ENCODE data around the gene KCNMA1.

KCNMA1 gene

GRCh38 chr10:77678146-77678545 is 40.5 kb upstream of the KCNMA1 start:
- Histone ChIP-seq H3K27ac (ENCODE audit: insufficient read depth, low read depth, low read length, poor library complexity, severe bottlenecking) (no peak overlapping the region), H3K36me3 (ENCODE audit: control insufficient read depth, insufficient read depth, low read length) (no peaks in the 10 kb centered on the region), H3K4me1 (ENCODE audit: control insufficient read depth, insufficient read depth, low read length) (no peaks in the 10 kb centered on the region), H3K4me3 (ENCODE audit: insufficient read depth, low read depth, low read length) (no peak overlapping the region), H3K9me3 (ENCODE audit: control insufficient read depth, low read length) (no peaks in the 10 kb centered on the region), H3K27me3 (ENCODE audit: control insufficient read depth, insufficient read depth, low read length, poor library complexity, severe bottlenecking) (no peaks in the 10 kb centered on the region)
- WGBS, 2 experiments: 87 to 88% methylated on average over 3 of the region's 3 CpGs

GRCh38 chr10:77675347-77675746 is 37.7 kb upstream of the KCNMA1 start:
- WGBS, 2 experiments: 92% methylated on average over 4 of the region's 4 CpGs
- H3K27me3 ChIP-seq (ENCODE audit: control insufficient read depth, insufficient read depth, low read length, poor library complexity, severe bottlenecking): no peaks in the 10 kb centered on the region
- no peaks in the 10 kb centered on the region for H3K36me3 ChIP-seq (ENCODE audit: control insufficient read depth, insufficient read depth, low read length)
- no peak overlapping the region for H3K4me3 ChIP-seq (ENCODE audit: insufficient read depth, low read depth, low read length)
- no peaks in the 10 kb centered on the region for H3K4me1 ChIP-seq (ENCODE audit: control insufficient read depth, insufficient read depth, low read length)
- no peaks in the 10 kb centered on the region for H3K9me3 ChIP-seq (ENCODE audit: control insufficient read depth, low read length)
- no peak overlapping the region for H3K27ac ChIP-seq (ENCODE audit: insufficient read depth, low read depth, low read length, poor library complexity, severe bottlenecking)

GRCh38 chr10:77673515-77674140 is 36.0 kb upstream of the KCNMA1 start:
- H3K27me3 ChIP-seq (ENCODE audit: control insufficient read depth, insufficient read depth, low read length, poor library complexity, severe bottlenecking): no peaks in the 10 kb centered on the region
- no peaks in the 10 kb centered on the region for H3K9me3 ChIP-seq (ENCODE audit: control insufficient read depth, low read length)
- no peak overlapping the region for H3K27ac ChIP-seq (ENCODE audit: insufficient read depth, low read depth, low read length, poor library complexity, severe bottlenecking)
- 96 to 97% methylated on average over 6 of the region's 6 CpGs for WGBS, 2 experiments
- no peaks in the 10 kb centered on the region for H3K4me1 ChIP-seq (ENCODE audit: control insufficient read depth, insufficient read depth, low read length)
- H3K4me3 ChIP-seq (ENCODE audit: insufficient read depth, low read depth, low read length): no peak overlapping the region
- no peaks in the 10 kb centered on the region for H3K36me3 ChIP-seq (ENCODE audit: control insufficient read depth, insufficient read depth, low read length)

- no peak overlapping the region for H3K4me3 ChIP-seq (ENCODE audit: insufficient read depth, low read depth, low read length)
- 95 to 97% methylated on average over 2 of the region's 2 CpGs for WGBS, 2 experiments
- H3K27ac ChIP-seq (ENCODE audit: insufficient read depth, low read depth, low read length, poor library complexity, severe bottlenecking): no peak overlapping the region
- no peaks in the 10 kb centered on the region for H3K4me1 ChIP-seq (ENCODE audit: control insufficient read depth, insufficient read depth, low read length)
- H3K9me3 ChIP-seq (ENCODE audit: control insufficient read depth, low read length): no peaks in the 10 kb centered on the region
- no peaks in the 10 kb centered on the region for H3K27me3 ChIP-seq (ENCODE audit: control insufficient read depth, insufficient read depth, low read length, poor library complexity, severe bottlenecking)
- no peaks in the 10 kb centered on the region for H3K36me3 ChIP-seq (ENCODE audit: control insufficient read depth, insufficient read depth, low read length)
Measured at GRCh38 chr10:77673101-77673500, 35.5 kb upstream of the KCNMA1 start.

- H3K4me1 ChIP-seq (ENCODE audit: control insufficient read depth, insufficient read depth, low read length): no peaks in the 10 kb centered on the region
- no peaks in the 10 kb centered on the region for H3K9me3 ChIP-seq (ENCODE audit: control insufficient read depth, low read length)
- no peak overlapping the region for H3K4me3 ChIP-seq (ENCODE audit: insufficient read depth, low read depth, low read length)
- H3K27me3 ChIP-seq (ENCODE audit: control insufficient read depth, insufficient read depth, low read length, poor library complexity, severe bottlenecking): no peaks in the 10 kb centered on the region
- H3K27ac ChIP-seq (ENCODE audit: insufficient read depth, low read depth, low read length, poor library complexity, severe bottlenecking): no peak overlapping the region
- WGBS, 2 experiments: 93% methylated on average over 10 of the region's 10 CpGs
- no peaks in the 10 kb centered on the region for H3K36me3 ChIP-seq (ENCODE audit: control insufficient read depth, insufficient read depth, low read length)
Measured at GRCh38 chr10:77671594-77672252, 34.1 kb upstream of the KCNMA1 start.

- H3K27me3 ChIP-seq (ENCODE audit: control insufficient read depth, insufficient read depth, low read length, poor library complexity, severe bottlenecking): no peaks in the 10 kb centered on the region
- no peaks in the 10 kb centered on the region for H3K9me3 ChIP-seq (ENCODE audit: control insufficient read depth, low read length)
- H3K4me3 ChIP-seq (ENCODE audit: insufficient read depth, low read depth, low read length): no peak overlapping the region
- no peaks in the 10 kb centered on the region for H3K4me1 ChIP-seq (ENCODE audit: control insufficient read depth, insufficient read depth, low read length)
- no peak overlapping the region for H3K27ac ChIP-seq (ENCODE audit: insufficient read depth, low read depth, low read length, poor library complexity, severe bottlenecking)
- 71 to 72% methylated on average over 5 of the region's 5 CpGs for WGBS, 2 experiments
- no peaks in the 10 kb centered on the region for H3K36me3 ChIP-seq (ENCODE audit: control insufficient read depth, insufficient read depth, low read length)
Measured at GRCh38 chr10:77670817-77671443, 33.3 kb upstream of the KCNMA1 start.

GRCh38 chr10:77669892-77670291 is 32.3 kb upstream of the KCNMA1 start:
- Histone ChIP-seq H3K9me3 (ENCODE audit: control insufficient read depth, low read length) (no peaks in the 10 kb centered on the region), H3K27me3 (ENCODE audit: control insufficient read depth, insufficient read depth, low read length, poor library complexity, severe bottlenecking) (no peaks in the 10 kb centered on the region), H3K4me1 (ENCODE audit: control insufficient read depth, insufficient read depth, low read length) (no peaks in the 10 kb centered on the region), H3K27ac (ENCODE audit: insufficient read depth, low read depth, low read length, poor library complexity, severe bottlenecking) (no peak overlapping the region), H3K4me3 (ENCODE audit: insufficient read depth, low read depth, low read length) (no peak overlapping the region), H3K36me3 (ENCODE audit: control insufficient read depth, insufficient read depth, low read length) (no peaks in the 10 kb centered on the region)

GRCh38 chr10:77667426-77668324 is 30.1 kb upstream of the KCNMA1 start:
- WGBS, 2 experiments: 86 to 93% methylated on average over 3 of the region's 3 CpGs
- no peaks in the 10 kb centered on the region for H3K27me3 ChIP-seq (ENCODE audit: control insufficient read depth, insufficient read depth, low read length, poor library complexity, severe bottlenecking)
- H3K4me1 ChIP-seq (ENCODE audit: control insufficient read depth, insufficient read depth, low read length): no peaks in the 10 kb centered on the region
- H3K27ac ChIP-seq (ENCODE audit: insufficient read depth, low read depth, low read length, poor library complexity, severe bottlenecking): no peak overlapping the region
- H3K9me3 ChIP-seq (ENCODE audit: control insufficient read depth, low read length): no peaks in the 10 kb centered on the region
- H3K36me3 ChIP-seq (ENCODE audit: control insufficient read depth, insufficient read depth, low read length): no peaks in the 10 kb centered on the region
- H3K4me3 ChIP-seq (ENCODE audit: insufficient read depth, low read depth, low read length): no peak overlapping the region

GRCh38 chr10:77666821-77667220 is 29.2 kb upstream of the KCNMA1 start:
- Histone ChIP-seq H3K27ac (ENCODE audit: insufficient read depth, low read depth, low read length, poor library complexity, severe bottlenecking) (no peak overlapping the region), H3K9me3 (ENCODE audit: control insufficient read depth, low read length) (no peaks in the 10 kb centered on the region), H3K36me3 (ENCODE audit: control insufficient read depth, insufficient read depth, low read length) (no peaks in the 10 kb centered on the region), H3K4me3 (ENCODE audit: insufficient read depth, low read depth, low read length) (no peak overlapping the region), H3K27me3 (ENCODE audit: control insufficient read depth, insufficient read depth, low read length, poor library complexity, severe bottlenecking) (no peaks in the 10 kb centered on the region), H3K4me1 (ENCODE audit: control insufficient read depth, insufficient read depth, low read length) (no peaks in the 10 kb centered on the region)
- 93 to 96% methylated on average over 2 of the region's 2 CpGs for WGBS, 2 experiments

GRCh38 chr10:77664696-77665095 is 27.1 kb upstream of the KCNMA1 start:
- 81% methylated on average over 3 of the region's 3 CpGs for WGBS, 2 experiments
- no peak overlapping the region for H3K4me3 ChIP-seq (ENCODE audit: insufficient read depth, low read depth, low read length)

More at GRCh38 chr10:77664696-77665095, 27.1 kb upstream of the KCNMA1 start:
- Histone ChIP-seq H3K36me3 (ENCODE audit: control insufficient read depth, insufficient read depth, low read length) (no peaks in the 10 kb centered on the region), H3K4me1 (ENCODE audit: control insufficient read depth, insufficient read depth, low read length) (no peaks in the 10 kb centered on the region), H3K9me3 (ENCODE audit: control insufficient read depth, low read length) (no peaks in the 10 kb centered on the region), H3K27ac (ENCODE audit: insufficient read depth, low read depth, low read length, poor library complexity, severe bottlenecking) (no peak overlapping the region), H3K27me3 (ENCODE audit: control insufficient read depth, insufficient read depth, low read length, poor library complexity, severe bottlenecking) (no peaks in the 10 kb centered on the region)

All from ectodermal cell (in vitro differentiated cells).